Adipocyte (in vitro differentiated cells): Measurements from ENCODE around the gene KLF17.
A peak's percentile ranks its signal among the peaks of the same experiment; 100 is the strongest.

Source experiments
- DNase-seq: peaks from one replicate; pipeline ENCODE4 v3.0.0-alpha.2; 2015; ENCODE audit warnings: low read depth
- H3K27me3 ChIP-seq: replicated peaks from 2 replicates; pipeline ENCODE4 v1.7.0; 2013; ENCODE audit warnings: mild to moderate bottlenecking, low read length, moderate library complexity; ENCODE audit not compliant: control insufficient read depth, insufficient read depth
- H3K36me3 ChIP-seq: 2 replicates; pipeline ENCODE4 v1.7.0; 2013; ENCODE audit warnings: low read length, mild to moderate bottlenecking, moderate library complexity; ENCODE audit not compliant: control insufficient read depth, insufficient read depth, severe bottlenecking
- H3K4me1 ChIP-seq: 2 replicates; pipeline ENCODE4 v1.7.0; 2013; ENCODE audit warnings: mild to moderate bottlenecking, low read length, moderate library complexity; ENCODE audit not compliant: control insufficient read depth, insufficient read depth
- H3K4me3 ChIP-seq: 2 replicates; pipeline ENCODE4 v1.7.0; 2013; ENCODE audit warnings: mild to moderate bottlenecking, low read length, moderate library complexity
- H3K9ac ChIP-seq: 2 replicates; pipeline ENCODE4 v1.7.0; 2013; ENCODE audit warnings: mild to moderate bottlenecking, low read length, moderate library complexity
- H3K9me3 ChIP-seq: 2 replicates; pipeline ENCODE4 v1.7.0; 2013; ENCODE audit warnings: mild to moderate bottlenecking, low read length, moderate library complexity; ENCODE audit not compliant: control insufficient read depth

Gene KLF17, protein sequence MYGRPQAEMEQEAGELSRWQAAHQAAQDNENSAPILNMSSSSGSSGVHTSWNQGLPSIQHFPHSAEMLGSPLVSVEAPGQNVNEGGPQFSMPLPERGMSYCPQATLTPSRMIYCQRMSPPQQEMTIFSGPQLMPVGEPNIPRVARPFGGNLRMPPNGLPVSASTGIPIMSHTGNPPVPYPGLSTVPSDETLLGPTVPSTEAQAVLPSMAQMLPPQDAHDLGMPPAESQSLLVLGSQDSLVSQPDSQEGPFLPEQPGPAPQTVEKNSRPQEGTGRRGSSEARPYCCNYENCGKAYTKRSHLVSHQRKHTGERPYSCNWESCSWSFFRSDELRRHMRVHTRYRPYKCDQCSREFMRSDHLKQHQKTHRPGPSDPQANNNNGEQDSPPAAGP

DNA sequence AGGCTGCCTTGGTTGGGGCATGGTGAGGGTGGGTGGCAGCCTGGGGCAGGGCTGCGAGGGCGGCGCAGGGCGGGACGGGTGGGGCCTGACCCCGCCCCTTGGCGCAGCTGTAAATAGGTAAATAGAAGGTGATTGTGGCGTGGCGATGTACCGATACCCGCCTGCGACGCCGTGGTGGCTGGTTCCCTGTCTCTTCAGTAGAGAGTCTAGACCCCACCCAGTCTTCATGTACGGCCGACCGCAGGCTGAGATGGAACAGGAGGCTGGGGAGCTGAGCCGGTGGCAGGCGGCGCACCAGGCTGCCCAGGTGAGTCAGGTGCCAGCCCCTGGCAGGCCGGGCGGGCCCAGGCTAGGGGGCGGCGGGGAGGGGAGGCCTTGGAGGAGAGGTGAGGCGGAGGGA is at the start of gene KLF17:
KLF17 (plus strand) TSS at position 140 of the 400 bp plus-strand sequence; CDS start at position 227, 87 bp downstream.
- DNase-seq: no peak
- H3K9ac ChIP-seq: no peak within 1 kb of the TSS

GRCh38 chr1:44071461-44071860 is 47.2 kb upstream of the KLF17 start:
- no peaks in the 10 kb centered on the region for H3K27me3 ChIP-seq
- no peaks in the 10 kb centered on the region for H3K9me3 ChIP-seq
- DNase-seq: no peak
- H3K4me3 ChIP-seq: no peak overlapping the region
- no peaks in the 10 kb centered on the region for H3K36me3 ChIP-seq
- no peak overlapping the region for H3K9ac ChIP-seq
- peaks cover 26% of the 10 kb centered on the region for H3K4me1 ChIP-seq

More for the DNA sequence above, at the start of gene KLF17:
- H3K9me3 ChIP-seq: no peaks in the 10 kb centered on the region
- no peak within 1 kb of the TSS for H3K4me3 ChIP-seq
- H3K27me3 ChIP-seq: no peaks in the 10 kb centered on the region
- no peaks in the 10 kb centered on the region for H3K4me1 ChIP-seq
- H3K36me3 ChIP-seq: no peaks in the 10 kb centered on the region

GRCh38 chr1:44072204-44072603 is 46.4 kb upstream of the KLF17 start:
- peak; percentile 60 for DNase-seq

DNA sequence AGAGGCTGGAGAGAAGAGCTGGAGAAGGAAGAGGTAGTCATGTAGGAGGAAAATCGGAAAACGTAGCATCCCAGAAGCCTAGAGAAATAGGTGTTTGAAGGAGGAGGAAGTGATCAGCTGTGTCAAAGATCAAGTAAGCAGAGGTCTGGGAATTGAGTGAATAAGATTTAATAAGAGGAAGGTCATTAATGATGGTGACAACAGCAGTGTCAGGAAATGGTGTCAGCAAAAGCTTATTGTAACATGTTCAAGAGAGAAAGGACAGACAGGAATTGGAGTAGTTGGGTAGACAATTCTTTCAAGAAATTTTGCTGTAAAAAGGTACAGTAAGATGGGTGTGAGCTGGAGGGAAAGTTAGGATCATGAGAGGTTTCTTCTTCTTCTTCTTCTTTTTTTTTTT is 45.8 kb upstream of the KLF17 start:
- Histone ChIP-seq H3K4me1 (peaks cover 18% of the 10 kb centered on the region), H3K9ac (no peak overlapping the region), H3K9me3 (no peaks in the 10 kb centered on the region), H3K4me3 (no peak overlapping the region), H3K27me3 (no peaks in the 10 kb centered on the region), H3K36me3 (no peaks in the 10 kb centered on the region)
- no peak for DNase-seq

More at GRCh38 chr1:44072204-44072603, 46.4 kb upstream of the KLF17 start:
- Histone ChIP-seq H3K9me3 (no peaks in the 10 kb centered on the region), H3K4me1 (peaks cover 24% of the 10 kb centered on the region), H3K27me3 (no peaks in the 10 kb centered on the region), H3K36me3 (no peaks in the 10 kb centered on the region), H3K9ac (no peak overlapping the region), H3K4me3 (no peak overlapping the region)

DNA sequence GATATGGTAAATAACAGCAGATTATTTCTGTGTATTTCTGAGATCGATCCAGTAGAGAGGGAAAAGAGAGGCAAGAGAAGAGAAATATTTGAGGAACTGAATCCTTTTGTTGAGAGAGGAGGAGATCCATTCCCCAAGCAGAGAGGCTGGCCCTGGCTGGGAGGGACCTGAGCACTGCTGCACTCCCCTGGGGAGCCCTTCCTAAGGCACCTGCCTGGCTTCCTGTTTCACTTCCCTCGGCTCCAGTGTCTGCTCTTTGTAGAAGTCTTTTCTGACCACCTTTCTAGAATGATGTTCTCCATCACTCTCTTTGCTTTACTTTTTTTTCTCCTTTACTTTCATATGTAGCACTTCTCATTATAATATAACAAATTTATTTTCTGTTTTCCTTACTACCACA is 45.1 kb upstream of the KLF17 start:
- no peak for DNase-seq
- Histone ChIP-seq H3K4me3 (no peak overlapping the region), H3K36me3 (no peaks in the 10 kb centered on the region), H3K9ac (no peak overlapping the region), H3K9me3 (no peaks in the 10 kb centered on the region), H3K27me3 (no peaks in the 10 kb centered on the region), H3K4me1 (peaks cover 11% of the 10 kb centered on the region)

GRCh38 chr1:44074415-44074814 is 44.2 kb upstream of the KLF17 start:
- DNase-seq: no peak
- Histone ChIP-seq H3K27me3 (no peaks in the 10 kb centered on the region), H3K36me3 (no peaks in the 10 kb centered on the region), H3K4me3 (no peak overlapping the region), H3K4me1 (peaks cover 5% of the 10 kb centered on the region), H3K9me3 (no peaks in the 10 kb centered on the region), H3K9ac (no peak overlapping the region)

DNA sequence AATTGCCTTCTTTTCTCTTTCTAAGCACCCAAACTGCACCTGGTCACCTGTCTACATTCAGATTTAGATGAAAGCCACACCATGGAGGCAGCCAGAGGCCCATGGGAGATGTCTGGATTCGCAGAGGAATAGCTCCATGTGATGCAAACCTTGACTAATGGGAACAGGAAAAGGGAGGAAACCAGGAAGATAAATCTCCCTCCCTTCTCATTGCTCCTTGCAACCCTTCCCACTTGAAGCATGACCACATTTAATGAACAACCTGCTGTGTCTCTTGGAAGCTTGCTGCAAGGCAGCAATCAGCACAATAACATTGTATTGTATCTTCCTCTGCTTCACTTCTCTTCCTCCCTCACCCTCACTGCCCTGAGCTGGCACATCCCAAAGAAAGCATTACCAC is 42.6 kb upstream of the KLF17 start:
- no peak for DNase-seq

DNA sequence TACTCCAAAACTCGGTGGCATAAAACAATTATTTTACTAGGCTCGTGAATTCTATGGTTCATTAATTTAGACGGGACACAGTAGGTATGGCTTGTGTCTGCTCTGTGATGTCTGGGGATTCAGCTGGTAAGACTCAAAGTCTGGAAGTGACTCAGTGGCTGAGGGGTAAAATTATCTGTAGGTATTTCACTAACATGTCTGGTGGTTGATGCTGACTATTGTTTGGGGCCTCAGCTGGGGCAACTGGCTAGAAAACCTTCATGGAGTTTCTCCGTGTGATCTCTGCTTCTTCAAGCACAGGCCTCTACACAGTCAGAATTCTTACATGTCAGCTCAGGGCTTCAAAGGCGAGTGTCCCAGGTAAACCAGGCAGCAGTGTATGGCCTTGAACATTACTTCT is 41.2 kb upstream of the KLF17 start:
- no peak for DNase-seq
- Histone ChIP-seq H3K9ac (no peak overlapping the region), H3K9me3 (no peaks in the 10 kb centered on the region), H3K4me1 (no peaks in the 10 kb centered on the region), H3K27me3 (no peaks in the 10 kb centered on the region), H3K4me3 (no peak overlapping the region), H3K36me3 (no peaks in the 10 kb centered on the region)

More for the DNA sequence above, 42.6 kb upstream of the KLF17 start:
- H3K4me3 ChIP-seq: no peak overlapping the region
- no peaks in the 10 kb centered on the region for H3K9me3 ChIP-seq
- peaks cover 5% of the 10 kb centered on the region for H3K4me1 ChIP-seq
- H3K27me3 ChIP-seq: no peaks in the 10 kb centered on the region
- H3K9ac ChIP-seq: no peak overlapping the region
- H3K36me3 ChIP-seq: no peaks in the 10 kb centered on the region

- H3K9ac ChIP-seq: no peak overlapping the region
Observed at GRCh38 chr1:44078104-44078503, 40.5 kb upstream of the KLF17 start.

DNA sequence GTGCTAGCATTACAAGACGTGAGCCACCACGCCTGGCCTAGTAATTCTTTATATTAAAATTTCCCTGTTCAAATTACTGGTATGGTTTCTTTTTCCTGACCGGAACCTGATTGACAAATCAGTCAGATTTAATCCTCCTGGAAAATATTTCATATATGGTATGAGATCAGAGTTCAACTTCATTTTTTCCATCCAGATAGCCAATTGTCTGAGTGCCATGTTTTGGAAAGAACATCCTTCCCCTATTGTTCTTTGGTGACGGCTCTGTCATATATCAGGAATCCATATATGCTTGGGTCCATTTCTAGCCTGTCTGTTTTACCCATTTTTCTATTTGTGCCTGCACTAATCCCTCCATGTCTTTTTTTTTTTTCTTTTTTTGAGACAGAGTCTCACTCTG is 39.1 kb upstream of the KLF17 start:
- no peak overlapping the region for H3K4me3 ChIP-seq
- no peak for DNase-seq
- no peaks in the 10 kb centered on the region for H3K27me3 ChIP-seq
- no peaks in the 10 kb centered on the region for H3K9me3 ChIP-seq
- no peak overlapping the region for H3K9ac ChIP-seq
- H3K4me1 ChIP-seq: peaks cover under 1% of the 10 kb centered on the region
- no peaks in the 10 kb centered on the region for H3K36me3 ChIP-seq

More at GRCh38 chr1:44078104-44078503, 40.5 kb upstream of the KLF17 start:
- Histone ChIP-seq H3K36me3 (no peaks in the 10 kb centered on the region), H3K4me1 (no peaks in the 10 kb centered on the region), H3K4me3 (no peak overlapping the region), H3K27me3 (no peaks in the 10 kb centered on the region), H3K9me3 (no peaks in the 10 kb centered on the region)
- no peak for DNase-seq

GRCh38 chr1:44084998-44085675 is 33.5 kb upstream of the KLF17 start:
- Histone ChIP-seq H3K27me3 (no peaks in the 10 kb centered on the region), H3K9ac (no peak overlapping the region)
- DNase-seq: peak; percentile 55

More at GRCh38 chr1:44084998-44085675, 33.5 kb upstream of the KLF17 start:
- no peak overlapping the region for H3K4me3 ChIP-seq
- peaks cover 14% of the 10 kb centered on the region for H3K4me1 ChIP-seq
- H3K36me3 ChIP-seq: no peaks in the 10 kb centered on the region
- H3K9me3 ChIP-seq: no peaks in the 10 kb centered on the region
